H1 (cell line): ENCODE results near the gene OSBP2. TPM values are rescaled to one million over a fixed set of nuclear protein-coding genes. Genes with fewer than 3 reads are reported as not detected.

Experiments used
- BCL11A ChIP-seq, 2 experiments: IDR thresholded peaks; one replicate each; pipeline ENCODE4 v1.6.1; 2011; ENCODE audit warnings: low read depth in 2 of 2, low read length in 2 of 2, mild to moderate bottlenecking in 2 of 2
- CREB1 ChIP-seq: IDR thresholded peaks from 2 replicates; pipeline ENCODE4 v1.6.1; 2012; ENCODE audit warnings: inconsistent platforms
- MAFK ChIP-seq: IDR thresholded peaks from 2 replicates; pipeline ENCODE4 v1.6.1; 2012; ENCODE audit warnings: low read depth, mild to moderate bottlenecking, improper control_type of control experiment, low read length
- PHF8 ChIP-seq: fragments of 200-600 bp; sonication (generic); conservative IDR thresholded peaks from 2 replicates; pipeline ENCODE4 v1.7.1; 2012; ENCODE audit warnings: low read depth, mild to moderate bottlenecking, inconsistent platforms, low read length, moderate library complexity
- polyA plus RNA-seq, 7 experiments: library from polyadenylated mRNA; depleted of rRNA in 3 of 7; stranded (reverse) in 5 of 7; unstranded in 2 of 7; fragments of >200 nt in 5 of 7; fragments of 200-250 nt in 2 of 7; gene quantifications; 1 replicate in 5 of 7; 2 replicates in 1 of 7; 4 replicates in 1 of 7; pipeline versions ENCODE4 v1.2.1 to v1.2.3, GENCODE V29; 2011 to 2013; ENCODE audit warnings: missing spikeins in 2 of 7, mixed read lengths in 2 of 7
- total RNA-seq: library from RNA; stranded (reverse); fragmentation: NEBNext Ultra II Directional; extraction: Animal tissue kit (Norgen Biotek cat#: 25700); gene quantifications from 2 replicates; pipeline ENCODE4 v1.2.1, GENCODE V29; 2021

Gene OSBP2
- total and polyA plus RNA-seq, 2 of the 8 experiments (the other 6 are each of a cell fraction or from before 2014, with no cell fraction given) = 3.4 to 3.7 TPM

GRCh38 chr22:30646518-30647160 is 48.0 kb upstream of the OSBP2 start (continued):
- TF ChIP-seq PHF8 (no peak), CREB1 (no peak), BCL11A (IDR thresholded peaks at IDR 0.05; ENCODE audit: low read depth in 2 of 2, low read length in 2 of 2) (no peak), MAFK (no peak)
